ENCODE measurements around the gene ARHGAP24.
"Not testable (repeated sequence)": the region's sequence is repeated elsewhere in the genome, so short reads cannot be mapped to it uniquely, and the experiment has no call there.

Gene ARHGAP24

GRCh38 chr4:85514117-85514516 lies 39.2 kb downstream of the ARHGAP24 start:
- intact Hi-C loops (cut with DNase I): no loop called here
- no peak for DNase-seq

GRCh38 chr4:85514783-85515182 lies 39.8 kb downstream of the ARHGAP24 start:
- peak in 1 of 10 donors; percentile 16 for DNase-seq
- intact Hi-C loops (cut with DNase I): no loop called here

- DNase-seq: no peak
- intact Hi-C loops (cut with DNase I): no loop called here
These were observed 40.8 kb downstream of the ARHGAP24 start for GRCh38 chr4:85515701-85516100.

GRCh38 chr4:85518526-85518925 lies 43.6 kb downstream of the ARHGAP24 start:
- DNase-seq; intact Hi-C loops (cut with DNase I): not testable (repeated sequence)

- no peak for DNase-seq
- intact Hi-C loops (cut with DNase I): no loop called here
These were observed 46.1 kb downstream of the ARHGAP24 start for GRCh38 chr4:85520765-85521749.

- intact Hi-C loops (cut with DNase I): no loop called here
- no peak for DNase-seq
These were observed 47.3 kb downstream of the ARHGAP24 start for GRCh38 chr4:85522277-85522676.

- intact Hi-C loops (cut with DNase I): no loop called here
- no peak for DNase-seq
These were observed 47.9 kb downstream of the ARHGAP24 start for GRCh38 chr4:85522836-85523235.

GRCh38 chr4:85527815-85528214 lies 52.9 kb downstream of the ARHGAP24 start:
- intact Hi-C loops (cut with DNase I): no loop called here
- DNase-seq: no peak

- DNase-seq: no peak
- intact Hi-C loops (cut with DNase I): no loop called here
These were observed 56.8 kb downstream of the ARHGAP24 start for GRCh38 chr4:85531560-85532341.

- intact Hi-C loops (cut with DNase I): no loop called here
- DNase-seq: peak in 1 of 10 donors; percentile 24
These were observed 59.2 kb downstream of the ARHGAP24 start for GRCh38 chr4:85534120-85534519.

GRCh38 chr4:85543832-85544231 lies 68.9 kb downstream of the ARHGAP24 start:
- intact Hi-C loops (cut with DNase I): no loop called here
- DNase-seq: no peak

GRCh38 chr4:85544751-85545150 lies 69.8 kb downstream of the ARHGAP24 start:
- no peak for DNase-seq
- intact Hi-C loops (cut with DNase I): no loop called here

- intact Hi-C loops (cut with DNase I): no loop called here
These were observed 73.2 kb downstream of the ARHGAP24 start for GRCh38 chr4:85548116-85548515.

GRCh38 chr4:85548841-85549240 lies 73.9 kb downstream of the ARHGAP24 start:
- intact Hi-C loops (cut with DNase I): no loop called here
- DNase-seq: no peak

More at GRCh38 chr4:85548116-85548515, 73.2 kb downstream of the ARHGAP24 start:
- DNase-seq: no peak

GRCh38 chr4:85555206-85555605 lies 80.3 kb downstream of the ARHGAP24 start:
- no peak for DNase-seq
- intact Hi-C loops (cut with DNase I): no loop called here

- no peak for DNase-seq
- intact Hi-C loops (cut with DNase I): no loop called here
These were observed 81.3 kb downstream of the ARHGAP24 start for GRCh38 chr4:85556283-85556682.

- DNase-seq: peak in 1 of 10 donors; percentile 59
- intact Hi-C loops (cut with DNase I): no loop called here
These were observed 82.3 kb downstream of the ARHGAP24 start for GRCh38 chr4:85557016-85557901.

- intact Hi-C loops (cut with DNase I): no loop called here
- DNase-seq: no peak
These were observed 91.0 kb downstream of the ARHGAP24 start for GRCh38 chr4:85565761-85566480.

GRCh38 chr4:85569730-85570299 lies 94.9 kb downstream of the ARHGAP24 start:
- DNase-seq: no peak
- intact Hi-C loops (cut with DNase I): no loop called here
